Breast epithelium (tissue), 4 donors: ENCODE measurements around the gene RBL2. TPM values are rescaled to one million over a fixed set of nuclear protein-coding genes. Genes with fewer than 3 reads are reported as not detected.

ENCODE experiments used
- DNase-seq, 2 donors: peaks; one replicate each; pipeline ENCODE4 v3.0.0-alpha.2; 2019; ENCODE audit warnings: low spot score in 2 of 2
- H3K27ac ChIP-seq, 2 donors: fragments of 200-600 bp; sonication (generic) in 1 of 2; one replicate each; pipeline ENCODE4 v1.5.1; 2016 to 2019; ENCODE audit warnings: mild to moderate bottlenecking in 1 of 2
- H3K27me3 ChIP-seq, 2 donors: fragments of 200-600 bp; sonication (generic) in 1 of 2; one replicate each; pipeline versions ENCODE4 v1.5.1 to v1.6.0; 2017 to 2019; ENCODE audit warnings: control low read depth in 1 of 2, mild to moderate bottlenecking in 1 of 2
- H3K36me3 ChIP-seq: fragments of 200-600 bp; one replicate; pipeline ENCODE4 v1.5.1; 2019
- H3K4me1 ChIP-seq, 2 donors: fragments of 200-600 bp; sonication (generic); one replicate each; pipeline ENCODE4 v1.5.1; 2016 to 2019; ENCODE audit warnings: control low read depth in 1 of 2
- H3K4me3 ChIP-seq, 3 donors: fragments of 200-600 bp; sonication (generic); 1 replicate in 2 of 3; 2 replicates in 1 of 3; pipeline ENCODE4 v1.5.1; 2016 to 2019; ENCODE audit warnings: mild to moderate bottlenecking in 3 of 3, moderate library complexity in 2 of 3
- H3K9me3 ChIP-seq, 2 donors: fragments of 200-600 bp; sonication (generic) in 1 of 2; one replicate each; pipeline ENCODE4 v1.5.1; 2016 to 2019; ENCODE audit warnings: control low read depth in 1 of 2
- CTCF ChIP-seq, 3 donors: fragments of 450-650 bp; IDR thresholded peaks; one replicate each; pipeline ENCODE4 v1.5.1; 2016 to 2017; ENCODE audit warnings: antibody characterized with exemption in 3 of 3, mild to moderate bottlenecking in 3 of 3, moderate library complexity in 3 of 3
- POLR2A ChIP-seq: fragments of 450-650 bp; IDR thresholded peaks from one replicate; pipeline ENCODE4 v1.6.1; 2016; ENCODE audit warnings: antibody characterized with exemption, mild to moderate bottlenecking, moderate library complexity
- POLR2AphosphoS5 ChIP-seq, 3 donors: sonication (generic); formaldehyde crosslinking; IDR thresholded peaks; one replicate each; pipeline ENCODE4 v1.6.1; 2017; ENCODE audit warnings: antibody characterized with exemption in 3 of 3
- intact Hi-C: fragments of 100-400 bp; cut with DNase I; formaldehyde crosslinking; loops from one replicate; pipeline ENCODE4 v1.15.1; 2023; ENCODE audit warnings: low total_unique reads
- total RNA-seq, 3 donors: library from RNA; depleted of rRNA; stranded (reverse); fragments of >200 nt; gene quantifications; one replicate each; pipeline ENCODE4 v1.1.0, GENCODE V29; 2016

Gene RBL2
- total RNA-seq, 3 donors from 2014 or later = 118 to 146 (median 123) TPM

- intact Hi-C loops = no loop called here
- no peaks in the 10 kb centered on the region for H3K4me1 ChIP-seq
- no peaks in the 10 kb centered on the region for H3K27me3 ChIP-seq
- no peak for DNase-seq
- peak overlapping the region in 1 of 2 donors; percentile 89 for H3K27ac ChIP-seq
- H3K4me3 ChIP-seq = no peak overlapping the region
- H3K36me3 ChIP-seq = no peaks in the 10 kb centered on the region
- H3K9me3 ChIP-seq = no peaks in the 10 kb centered on the region
- TF ChIP-seq CTCF (IDR thresholded peaks at IDR 0.05) = no peak
- TF ChIP-seq POLR2AphosphoS5 (IDR thresholded peaks at IDR 0.05) = no peak
- TF ChIP-seq POLR2A = no peak
These were observed 83.6 kb downstream of the RBL2 start for GRCh38 chr16:53517851-53518250.

- intact Hi-C loops = no loop called here
- Histone ChIP-seq H3K36me3 (no peaks in the 10 kb centered on the region), H3K9me3 (no peaks in the 10 kb centered on the region), H3K27ac (peak overlapping the region; percentile 45 to 89), H3K4me3 (peak overlapping the region in 1 of 3 donors; percentile 33), H3K4me1 (no peaks in the 10 kb centered on the region), H3K27me3 (no peaks in the 10 kb centered on the region)
- DNase-seq = peak in 1 of 2 donors; percentile 26
- TF ChIP-seq POLR2AphosphoS5 (IDR thresholded peaks at IDR 0.05) (peak in 1 of 3 donors; percentile 52), CTCF (IDR thresholded peaks at IDR 0.05) (no peak), POLR2A (no peak)
These were observed 84.5 kb downstream of the RBL2 start for GRCh38 chr16:53518550-53519416.

GRCh38 chr16:53519417-53520091, 85.3 kb downstream of the RBL2 start:
- Histone ChIP-seq H3K4me1 (no peaks in the 10 kb centered on the region), H3K9me3 (no peaks in the 10 kb centered on the region), H3K27ac (peak overlapping the region; percentile 45 to 89), H3K27me3 (no peaks in the 10 kb centered on the region), H3K4me3 (no peak overlapping the region), H3K36me3 (no peaks in the 10 kb centered on the region)
- no peak for DNase-seq
- TF ChIP-seq POLR2A = no peak
- no peak for TF ChIP-seq POLR2AphosphoS5 (IDR thresholded peaks at IDR 0.05)
- TF ChIP-seq CTCF (IDR thresholded peaks at IDR 0.05) = no peak
- intact Hi-C loops = no loop called here

GRCh38 chr16:53523126-53523804, 89.0 kb downstream of the RBL2 start:
- no peaks in the 10 kb centered on the region for H3K4me1 ChIP-seq
- H3K36me3 ChIP-seq = no peaks in the 10 kb centered on the region
- intact Hi-C loops = no loop called here
- H3K27ac ChIP-seq = no peak overlapping the region
- TF ChIP-seq POLR2A = no peak
- H3K9me3 ChIP-seq = no peaks in the 10 kb centered on the region
- H3K4me3 ChIP-seq = no peak overlapping the region
- H3K27me3 ChIP-seq = no peaks in the 10 kb centered on the region
- no peak for DNase-seq

- no peak for DNase-seq
- Histone ChIP-seq H3K36me3 (no peaks in the 10 kb centered on the region), H3K4me3 (no peak overlapping the region), H3K4me1 (no peaks in the 10 kb centered on the region), H3K27ac (no peak overlapping the region), H3K27me3 (no peaks in the 10 kb centered on the region), H3K9me3 (no peaks in the 10 kb centered on the region)
- intact Hi-C loops = no loop called here
- TF ChIP-seq CTCF (IDR thresholded peaks at IDR 0.05) (no peak), POLR2A (no peak), POLR2AphosphoS5 (IDR thresholded peaks at IDR 0.05) (no peak)
These were observed 89.8 kb downstream of the RBL2 start for GRCh38 chr16:53523971-53524548.
